Erythroblast (primary cell): Measurements from ENCODE around the gene PDGFRB.

Source experiments
- GATA1 ChIP-seq: IDR thresholded peaks from 2 replicates; pipeline ENCODE4 v1.6.1; 2011; ENCODE audit warnings: low read depth, mild to moderate bottlenecking, control low read depth, low read length, moderate library complexity
- POLR2A ChIP-seq: IDR thresholded peaks from 2 replicates; pipeline ENCODE4 v1.6.1; 2011; ENCODE audit warnings: mild to moderate bottlenecking, low read length

DNA sequence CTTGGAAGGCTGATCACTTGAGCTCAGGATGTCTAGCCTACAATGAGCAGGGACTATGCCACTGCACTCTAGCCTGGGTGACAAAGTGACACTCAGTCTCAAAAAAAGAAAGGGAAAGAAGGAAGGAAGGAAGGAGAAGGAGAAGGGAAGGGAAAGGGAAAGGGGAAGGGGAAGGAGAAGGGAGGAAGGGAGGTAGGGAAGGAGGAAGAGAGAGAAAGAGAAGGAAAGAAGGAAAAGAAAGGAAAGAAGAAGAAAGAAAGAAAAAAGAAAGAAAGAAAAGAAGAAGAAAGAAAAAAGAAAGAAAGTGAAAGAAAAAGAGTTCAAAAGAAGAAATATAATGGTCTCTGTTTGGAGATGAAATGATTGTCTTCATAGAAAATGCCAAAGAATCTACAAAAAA lies 58.5 kb downstream of the PDGFRB start:
- TF ChIP-seq POLR2A (no peak), GATA1 (no peak)
